Measurements from ENCODE around the gene MIAT. TPM values are rescaled to one million over a fixed set of nuclear protein-coding genes. Genes with fewer than 3 reads are reported as not detected.
A peak's percentile ranks its signal among the peaks of the same experiment; 100 is the strongest.

MIAT gene
- polyA plus RNA-seq, 1 donor: 8.5 TPM

- Histone ChIP-seq H3K27me3 (ENCODE audit: control insufficient read depth, insufficient read depth, low read length) (no peaks in the 10 kb centered on the region), H3K4me3 (ENCODE audit: low read length) (no peak overlapping the region), H3K27ac (ENCODE audit: low read length) (no peak overlapping the region), H3K36me3 (ENCODE audit: control insufficient read depth, insufficient read depth, low read length) (peaks cover 20% of the 10 kb centered on the region), H3K4me1 (ENCODE audit: control insufficient read depth, insufficient read depth, low read length) (peaks cover 21% of the 10 kb centered on the region), H3K9me3 (ENCODE audit: control insufficient read depth, low read depth, low read length) (no peaks in the 10 kb centered on the region)
- DNase-seq: no peak
- no CpG with 5 or more reads among the region's 5 CpGs for WGBS (ENCODE audit: insufficient coverage, low lambda C conversion rate)
Measured at GRCh38 chr22:26677217-26677616, 19.8 kb downstream of the MIAT start.

DNA sequence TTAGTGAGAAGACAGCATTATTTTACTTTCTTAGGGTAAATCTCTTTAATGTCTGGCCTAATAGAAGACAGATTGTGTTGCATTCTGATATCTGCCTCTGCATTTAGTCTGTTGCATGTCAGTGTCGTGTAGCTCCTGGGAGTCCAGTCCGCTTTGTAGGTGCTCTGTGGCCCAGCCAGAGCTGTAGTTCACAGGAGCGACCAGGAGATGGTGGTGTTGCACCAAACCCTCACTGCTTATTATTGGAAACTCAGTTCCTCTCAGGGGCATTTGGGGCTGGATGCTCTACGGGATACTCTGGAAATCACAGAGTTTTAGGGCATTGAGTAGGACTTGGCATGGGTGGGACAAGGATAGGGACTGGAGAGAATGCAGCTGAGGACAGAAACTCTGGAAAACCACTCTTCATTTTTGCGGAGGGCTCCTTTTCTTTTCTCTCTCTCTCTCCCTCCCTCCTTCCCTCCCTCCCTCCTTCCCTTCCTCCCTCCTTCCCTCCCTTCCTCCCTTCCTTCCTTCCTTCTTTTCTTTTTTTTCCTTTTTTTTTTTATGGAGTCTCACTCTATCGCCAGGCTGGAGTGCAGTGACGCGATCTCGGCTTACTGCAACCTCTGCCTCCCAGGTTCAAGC lies 21.7 kb downstream of the MIAT start:
- H3K9me3 ChIP-seq (ENCODE audit: control insufficient read depth, low read depth, low read length): no peaks in the 10 kb centered on the region
- H3K27ac ChIP-seq (ENCODE audit: low read length): no peak overlapping the region
- H3K36me3 ChIP-seq (ENCODE audit: control insufficient read depth, insufficient read depth, low read length): peaks cover 22% of the 10 kb centered on the region
- H3K4me1 ChIP-seq (ENCODE audit: control insufficient read depth, insufficient read depth, low read length): peaks cover 12% of the 10 kb centered on the region
- WGBS (ENCODE audit: insufficient coverage, low lambda C conversion rate): 100% methylated on average over 1 of the region's 9 CpGs
- no peak overlapping the region for H3K4me3 ChIP-seq (ENCODE audit: low read length)
- DNase-seq: peak; percentile 53 to 58
- no peaks in the 10 kb centered on the region for H3K27me3 ChIP-seq (ENCODE audit: control insufficient read depth, insufficient read depth, low read length)

DNA sequence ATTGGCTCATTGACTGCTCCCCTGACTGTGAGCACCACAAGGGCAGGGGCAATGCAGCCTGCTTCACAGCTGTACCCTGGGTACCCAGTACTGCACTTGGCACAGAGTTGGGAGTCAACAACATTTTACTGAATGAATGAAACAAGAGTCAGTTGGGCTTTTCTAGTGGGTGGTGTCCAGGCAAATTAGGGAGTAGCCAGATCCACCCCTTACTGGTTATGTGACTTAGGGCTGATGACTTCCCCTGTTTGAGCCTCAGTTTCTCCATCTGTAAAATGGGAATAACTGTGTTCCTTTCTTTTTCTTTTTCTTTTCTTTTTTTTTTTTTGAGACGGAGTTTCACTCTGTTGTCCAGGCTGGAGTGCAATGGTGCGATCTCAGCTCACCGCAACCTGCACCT lies 23.1 kb downstream of the MIAT start:
- no peak overlapping the region for H3K27ac ChIP-seq (ENCODE audit: low read length)
- no CpG with 5 or more reads among the region's 3 CpGs for WGBS (ENCODE audit: insufficient coverage, low lambda C conversion rate)
- H3K27me3 ChIP-seq (ENCODE audit: control insufficient read depth, insufficient read depth, low read length): no peaks in the 10 kb centered on the region
- no peak overlapping the region for H3K4me3 ChIP-seq (ENCODE audit: low read length)
- H3K4me1 ChIP-seq (ENCODE audit: control insufficient read depth, insufficient read depth, low read length): peaks cover 3% of the 10 kb centered on the region
- no peak for DNase-seq
- H3K36me3 ChIP-seq (ENCODE audit: control insufficient read depth, insufficient read depth, low read length): peaks cover 22% of the 10 kb centered on the region
- H3K9me3 ChIP-seq (ENCODE audit: control insufficient read depth, low read depth, low read length): no peaks in the 10 kb centered on the region

GRCh38 chr22:26681395-26681821 lies 24.0 kb downstream of the MIAT start:
- Histone ChIP-seq H3K4me1 (ENCODE audit: control insufficient read depth, insufficient read depth, low read length) (peaks cover 3% of the 10 kb centered on the region), H3K9me3 (ENCODE audit: control insufficient read depth, low read depth, low read length) (no peaks in the 10 kb centered on the region), H3K4me3 (ENCODE audit: low read length) (no peak overlapping the region), H3K27ac (ENCODE audit: low read length) (no peak overlapping the region), H3K27me3 (ENCODE audit: control insufficient read depth, insufficient read depth, low read length) (no peaks in the 10 kb centered on the region), H3K36me3 (ENCODE audit: control insufficient read depth, insufficient read depth, low read length) (peaks cover 22% of the 10 kb centered on the region)
- WGBS (ENCODE audit: insufficient coverage, low lambda C conversion rate): no CpG with 5 or more reads among the region's 11 CpGs
- no peak for DNase-seq

DNA sequence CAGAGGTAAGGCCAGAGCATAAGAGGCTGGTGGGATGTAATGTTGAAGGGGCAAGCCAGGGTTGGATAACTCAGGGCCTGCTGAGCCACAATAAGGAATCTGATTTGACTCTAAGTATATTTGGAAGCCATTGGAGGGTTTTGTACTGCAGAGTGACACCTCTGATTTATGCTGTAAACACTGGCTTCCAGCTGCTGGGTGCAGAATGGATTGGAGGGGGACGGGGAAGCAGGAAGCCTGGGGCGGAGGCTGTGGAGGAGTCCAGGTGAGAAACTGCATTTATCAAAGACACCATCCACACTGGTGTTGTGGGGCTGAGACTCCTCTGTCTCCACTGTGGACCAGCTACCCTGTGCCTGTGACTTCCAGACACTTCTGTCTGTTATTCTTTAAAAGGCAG lies 26.8 kb downstream of the MIAT start:
- Histone ChIP-seq H3K4me3 (ENCODE audit: low read length) (no peak overlapping the region), H3K4me1 (ENCODE audit: control insufficient read depth, insufficient read depth, low read length) (peaks cover 3% of the 10 kb centered on the region), H3K36me3 (ENCODE audit: control insufficient read depth, insufficient read depth, low read length) (peaks cover 23% of the 10 kb centered on the region), H3K27me3 (ENCODE audit: control insufficient read depth, insufficient read depth, low read length) (no peaks in the 10 kb centered on the region), H3K9me3 (ENCODE audit: control insufficient read depth, low read depth, low read length) (no peaks in the 10 kb centered on the region), H3K27ac (ENCODE audit: low read length) (no peak overlapping the region)
- DNase-seq: no peak
- no CpG with 5 or more reads among the region's 2 CpGs for WGBS (ENCODE audit: insufficient coverage, low lambda C conversion rate)

GRCh38 chr22:26685601-26686000 lies 28.2 kb downstream of the MIAT start:
- H3K4me1 ChIP-seq (ENCODE audit: control insufficient read depth, insufficient read depth, low read length): peaks cover 5% of the 10 kb centered on the region
- H3K4me3 ChIP-seq (ENCODE audit: low read length): no peak overlapping the region
- no peaks in the 10 kb centered on the region for H3K9me3 ChIP-seq (ENCODE audit: control insufficient read depth, low read depth, low read length)
- H3K27ac ChIP-seq (ENCODE audit: low read length): no peak overlapping the region
- H3K36me3 ChIP-seq (ENCODE audit: control insufficient read depth, insufficient read depth, low read length): peaks cover 18% of the 10 kb centered on the region
- no CpG with 5 or more reads among the region's 6 CpGs for WGBS (ENCODE audit: insufficient coverage, low lambda C conversion rate)
- no peak for DNase-seq
- no peaks in the 10 kb centered on the region for H3K27me3 ChIP-seq (ENCODE audit: control insufficient read depth, insufficient read depth, low read length)

DNA sequence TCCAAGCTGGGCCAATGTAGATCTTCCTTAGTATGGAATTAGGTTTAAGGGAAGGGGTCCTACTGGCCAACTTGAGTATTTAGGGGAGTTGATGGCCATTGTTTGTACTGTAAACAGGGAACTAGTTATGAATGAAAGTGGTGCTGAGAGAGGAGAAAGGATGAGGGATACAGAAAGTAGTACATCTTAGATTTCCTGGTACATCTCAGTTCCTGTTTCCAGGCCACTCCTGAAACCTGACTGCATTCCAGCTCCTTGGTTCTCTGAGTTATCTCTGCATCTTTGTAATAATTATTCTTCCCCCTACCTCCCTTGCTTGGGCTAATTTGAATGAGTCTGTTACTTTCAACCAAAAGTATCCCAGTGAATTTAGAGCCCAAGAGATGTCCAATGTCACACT lies 30.1 kb downstream of the MIAT start:
- H3K4me3 ChIP-seq (ENCODE audit: low read length): no peak overlapping the region
- H3K36me3 ChIP-seq (ENCODE audit: control insufficient read depth, insufficient read depth, low read length): peaks cover 2% of the 10 kb centered on the region
- no peak for DNase-seq
- no peaks in the 10 kb centered on the region for H3K9me3 ChIP-seq (ENCODE audit: control insufficient read depth, low read depth, low read length)
- no peak overlapping the region for H3K27ac ChIP-seq (ENCODE audit: low read length)
- H3K27me3 ChIP-seq (ENCODE audit: control insufficient read depth, insufficient read depth, low read length): no peaks in the 10 kb centered on the region
- peaks cover 3% of the 10 kb centered on the region for H3K4me1 ChIP-seq (ENCODE audit: control insufficient read depth, insufficient read depth, low read length)

GRCh38 chr22:26689513-26690301 lies 32.3 kb downstream of the MIAT start:
- peaks cover 3% of the 10 kb centered on the region for H3K4me1 ChIP-seq (ENCODE audit: control insufficient read depth, insufficient read depth, low read length)

DNA sequence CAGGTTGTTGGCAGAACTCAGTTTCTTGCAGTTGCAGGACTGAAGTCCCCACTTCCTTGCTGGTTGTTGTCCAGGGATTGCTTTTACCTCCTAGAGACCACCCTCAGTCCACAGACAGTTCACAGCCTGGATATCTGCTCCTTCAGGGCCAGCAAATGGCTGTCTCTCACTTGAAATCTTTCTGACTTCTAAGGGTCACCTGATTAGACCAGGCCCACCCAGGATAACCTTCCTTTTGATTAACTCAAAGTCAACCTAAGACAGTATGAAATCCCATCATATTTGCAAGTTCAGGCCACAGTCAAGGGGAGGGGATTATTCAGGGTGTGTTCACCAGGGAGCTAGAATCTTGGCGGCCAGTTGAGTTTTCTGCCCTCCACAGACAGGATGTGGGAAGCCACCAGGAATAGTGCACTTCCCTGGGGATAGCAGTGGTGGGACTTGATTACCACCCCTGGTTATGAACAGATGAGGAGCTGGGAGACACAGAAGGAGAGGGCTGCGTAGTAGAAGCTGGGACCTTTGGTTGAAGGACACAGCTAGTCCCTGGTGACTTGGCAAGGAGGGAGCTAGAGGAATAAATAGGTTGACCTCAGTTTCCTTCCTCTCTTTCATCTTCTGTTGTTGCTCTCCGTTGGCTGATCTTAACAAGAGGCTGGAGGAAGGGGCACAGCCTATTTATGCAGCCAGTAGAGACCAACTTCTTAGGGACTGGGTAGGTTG lies 33.4 kb downstream of the MIAT start:
- peak overlapping the region; percentile 36 for H3K27ac ChIP-seq (ENCODE audit: low read length)
- no CpG with 5 or more reads among the region's 3 CpGs for WGBS (ENCODE audit: insufficient coverage, low lambda C conversion rate)
- no peak for DNase-seq
- H3K36me3 ChIP-seq (ENCODE audit: control insufficient read depth, insufficient read depth, low read length): peaks cover 9% of the 10 kb centered on the region
- no peak overlapping the region for H3K4me3 ChIP-seq (ENCODE audit: low read length)
- H3K9me3 ChIP-seq (ENCODE audit: control insufficient read depth, low read depth, low read length): peaks cover 4% of the 10 kb centered on the region
- peaks cover 3% of the 10 kb centered on the region for H3K4me1 ChIP-seq (ENCODE audit: control insufficient read depth, insufficient read depth, low read length)
- no peaks in the 10 kb centered on the region for H3K27me3 ChIP-seq (ENCODE audit: control insufficient read depth, insufficient read depth, low read length)

More at GRCh38 chr22:26689513-26690301, 32.3 kb downstream of the MIAT start:
- H3K27me3 ChIP-seq (ENCODE audit: control insufficient read depth, insufficient read depth, low read length): no peaks in the 10 kb centered on the region
- peaks cover 4% of the 10 kb centered on the region for H3K36me3 ChIP-seq (ENCODE audit: control insufficient read depth, insufficient read depth, low read length)
- peaks cover 2% of the 10 kb centered on the region for H3K9me3 ChIP-seq (ENCODE audit: control insufficient read depth, low read depth, low read length)
- DNase-seq: no peak
- WGBS (ENCODE audit: insufficient coverage, low lambda C conversion rate): no CpG with 5 or more reads among the region's 12 CpGs
- no peak overlapping the region for H3K4me3 ChIP-seq (ENCODE audit: low read length)
- H3K27ac ChIP-seq (ENCODE audit: low read length): no peak overlapping the region

DNA sequence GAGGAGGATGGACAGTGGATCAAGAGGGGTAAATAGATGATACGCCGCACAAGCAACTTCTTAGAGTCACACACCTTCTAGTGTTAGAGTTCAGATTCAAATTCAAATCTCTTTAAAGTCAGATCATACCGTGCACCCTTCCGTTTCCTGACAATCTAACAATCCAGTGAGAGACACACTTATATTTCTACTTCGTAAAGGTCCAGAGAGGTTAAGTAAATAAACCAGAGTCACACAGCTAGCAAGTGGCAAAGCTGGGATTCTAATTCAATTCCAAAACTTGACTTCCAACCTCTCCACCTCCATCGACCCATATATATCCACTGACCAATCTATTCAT lies 34.0 kb downstream of the MIAT start:
- Histone ChIP-seq H3K36me3 (ENCODE audit: control insufficient read depth, insufficient read depth, low read length) (peaks cover 9% of the 10 kb centered on the region), H3K27ac (ENCODE audit: low read length) (no peak overlapping the region), H3K4me1 (ENCODE audit: control insufficient read depth, insufficient read depth, low read length) (peaks cover 3% of the 10 kb centered on the region), H3K9me3 (ENCODE audit: control insufficient read depth, low read depth, low read length) (peaks cover 4% of the 10 kb centered on the region), H3K27me3 (ENCODE audit: control insufficient read depth, insufficient read depth, low read length) (no peaks in the 10 kb centered on the region), H3K4me3 (ENCODE audit: low read length) (no peak overlapping the region)
- WGBS (ENCODE audit: insufficient coverage, low lambda C conversion rate): 75% methylated on average over 5 of the region's 6 CpGs
- no peak for DNase-seq
